Inferior parietal cortex (tissue), 1 donor: ENCODE data around the gene PCGF1.

ENCODE experiments used
- DNase-seq: peaks from one replicate; pipeline ENCODE4 v3.0.0-alpha.2; 2016; ENCODE audit errors: extremely low spot score

PCGF1 gene

DNA sequence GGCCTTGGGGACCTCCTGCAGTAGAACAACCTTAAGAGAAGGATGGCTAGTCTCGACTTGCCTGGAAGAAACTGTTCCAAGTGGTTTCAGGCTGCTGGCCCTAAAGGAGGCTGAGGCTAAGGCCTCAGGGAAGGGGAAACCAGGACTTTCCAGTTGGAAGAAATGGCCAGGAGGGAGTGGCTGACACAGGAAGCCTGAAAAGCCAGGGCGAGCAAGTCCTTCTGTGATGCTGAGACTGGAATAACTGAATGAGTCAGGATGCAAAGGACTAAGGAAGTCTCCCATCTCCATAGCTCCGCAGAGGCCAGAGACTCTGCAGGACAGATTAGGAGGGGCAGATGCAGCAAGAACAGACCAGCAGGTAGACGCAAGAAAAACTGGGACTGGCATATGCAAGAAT, 29.6 kb upstream of the PCGF1 start:
- no peak for DNase-seq

DNA sequence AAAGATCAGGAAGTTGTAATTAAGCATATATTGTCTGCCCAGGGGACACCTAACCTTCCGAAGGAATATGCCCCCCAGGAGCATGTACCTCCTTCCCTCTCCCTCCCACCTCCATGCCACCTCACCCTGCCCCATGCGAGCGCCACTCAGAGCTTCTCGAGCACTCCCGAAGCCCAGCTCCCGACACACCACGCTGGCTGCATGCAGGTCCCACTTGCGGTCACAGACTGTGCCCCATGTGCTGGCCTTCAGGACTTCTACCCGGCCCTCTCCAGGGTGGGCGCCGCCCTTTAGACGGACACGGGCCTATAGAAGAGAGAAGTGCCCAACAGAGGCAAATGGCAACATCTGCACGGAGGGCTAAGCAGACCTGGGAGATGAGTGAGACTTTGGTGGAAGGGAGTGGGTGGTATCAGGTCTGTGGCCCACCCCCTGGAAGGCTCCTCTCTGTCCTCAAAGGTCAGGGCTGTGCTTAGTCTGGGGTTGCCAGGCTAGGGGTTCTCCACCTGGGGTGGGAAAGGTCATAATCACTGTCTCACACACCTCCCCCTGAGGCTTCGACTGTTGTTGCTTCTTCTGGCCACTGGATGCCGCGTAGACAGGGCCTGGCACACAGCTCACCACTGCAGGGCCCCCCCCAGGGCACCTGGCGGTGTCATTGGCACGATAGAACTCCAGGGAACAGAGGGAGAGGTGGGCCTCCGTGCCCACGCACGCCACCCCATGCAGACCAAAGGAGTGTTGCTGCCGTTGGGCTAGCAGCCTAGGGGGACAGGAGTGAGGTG, 28.9 kb upstream of the PCGF1 start:
- DNase-seq = no peak

DNA sequence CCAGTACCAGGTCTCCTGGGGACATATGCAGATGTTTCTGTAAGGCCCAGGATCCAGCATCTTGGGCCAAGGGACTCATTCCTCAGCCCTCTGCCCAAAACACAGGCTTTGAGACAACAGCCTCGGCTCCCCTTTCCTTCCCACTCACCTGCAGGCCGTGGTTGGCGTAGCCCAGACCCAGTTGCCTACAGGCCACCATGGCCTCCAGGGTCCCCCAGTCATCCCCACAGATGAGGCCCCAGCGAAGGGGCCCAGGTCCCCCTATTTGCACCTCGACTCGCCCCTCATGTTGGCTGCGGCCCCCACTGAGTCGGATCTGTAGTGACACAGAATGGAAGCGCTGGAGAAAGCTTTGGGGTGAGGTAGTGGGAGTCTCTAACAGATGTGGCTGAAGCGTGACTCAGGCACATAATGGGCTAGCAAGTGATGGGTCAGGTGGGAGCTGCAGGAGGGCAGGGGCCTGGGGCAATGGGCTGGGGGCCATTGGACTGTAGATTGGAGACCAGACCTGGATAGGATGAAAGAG, 28.0 kb upstream of the PCGF1 start:
- no peak for DNase-seq

DNA sequence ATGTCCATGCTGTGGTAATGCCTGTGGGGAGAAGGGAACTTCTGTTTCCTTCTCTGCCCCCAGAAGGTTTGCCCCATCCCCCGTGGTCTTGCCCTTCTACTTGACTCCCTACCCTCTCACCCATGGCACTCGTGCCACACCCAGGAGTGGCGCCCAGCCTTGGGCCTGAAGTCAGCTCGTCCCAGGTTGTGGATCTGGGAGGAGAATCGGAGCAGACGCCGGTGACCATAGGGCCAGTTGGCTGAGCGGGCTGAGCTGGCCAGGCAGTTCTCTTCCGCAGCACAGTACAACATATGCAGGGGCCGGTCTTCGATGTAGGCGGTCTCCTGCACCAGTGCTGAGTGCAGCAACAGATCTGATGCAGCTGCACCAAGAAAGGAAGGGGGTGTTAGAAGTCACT, 26.9 kb upstream of the PCGF1 start:
- no peak for DNase-seq

DNA sequence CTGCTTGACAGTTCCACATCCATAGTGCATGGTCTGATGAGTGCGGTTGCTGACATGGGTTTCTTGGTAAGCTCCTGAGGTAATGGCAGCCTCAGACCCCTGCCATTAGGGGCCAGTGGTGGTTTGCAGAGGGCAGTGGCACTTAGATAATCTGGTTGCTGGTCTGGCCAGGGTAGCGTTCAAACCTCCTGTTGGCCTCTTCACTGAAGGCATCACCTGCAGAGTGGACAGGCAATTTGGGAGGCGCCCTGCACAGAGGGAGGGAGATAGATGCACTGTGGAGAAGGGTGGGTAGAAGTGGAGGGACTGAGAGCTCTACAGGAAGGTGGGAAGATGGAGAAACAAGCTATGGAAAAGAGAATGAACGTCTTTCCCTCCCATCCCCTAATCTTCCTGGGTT, 26.0 kb upstream of the PCGF1 start:
- DNase-seq = no peak

DNA sequence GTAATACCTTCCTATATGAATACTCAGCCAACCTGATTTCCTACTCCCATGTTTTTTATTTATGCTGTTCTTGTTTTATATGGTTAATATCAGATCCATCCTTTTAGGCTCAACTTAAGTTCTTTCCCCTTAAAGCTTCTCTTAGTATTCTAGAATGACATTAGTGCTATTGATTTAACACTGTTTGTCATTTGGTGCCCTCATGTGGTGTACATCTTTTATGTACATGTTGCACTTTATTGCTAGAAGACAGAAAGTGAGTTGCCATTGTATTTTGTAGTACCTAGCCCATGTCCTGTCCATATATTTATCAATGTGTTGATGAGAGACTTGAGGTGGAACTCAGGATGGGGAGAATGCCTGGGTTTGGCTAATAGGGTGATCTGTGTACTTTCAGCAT, 24.7 kb upstream of the PCGF1 start:
- no peak for DNase-seq

DNA sequence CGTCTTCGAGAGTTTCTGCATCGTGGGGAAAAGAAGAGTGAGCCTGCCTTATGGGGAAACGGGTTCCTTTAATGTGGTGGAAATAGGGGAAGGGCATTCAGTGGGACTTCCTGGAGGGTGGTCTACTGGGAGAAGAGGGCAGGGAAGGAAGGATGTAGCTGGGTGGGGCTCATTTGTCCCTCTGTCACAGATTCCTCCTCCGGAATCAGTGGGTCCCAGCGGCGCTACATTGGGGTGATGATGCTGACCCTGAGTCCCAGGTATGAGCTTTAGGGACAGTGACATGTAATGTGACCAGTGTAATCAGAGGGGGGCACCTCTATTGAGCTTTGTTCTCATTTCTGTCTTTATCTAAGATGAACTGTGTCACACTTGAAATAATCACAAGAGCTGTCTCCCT, 24.2 kb upstream of the PCGF1 start:
- DNase-seq = no peak

DNA sequence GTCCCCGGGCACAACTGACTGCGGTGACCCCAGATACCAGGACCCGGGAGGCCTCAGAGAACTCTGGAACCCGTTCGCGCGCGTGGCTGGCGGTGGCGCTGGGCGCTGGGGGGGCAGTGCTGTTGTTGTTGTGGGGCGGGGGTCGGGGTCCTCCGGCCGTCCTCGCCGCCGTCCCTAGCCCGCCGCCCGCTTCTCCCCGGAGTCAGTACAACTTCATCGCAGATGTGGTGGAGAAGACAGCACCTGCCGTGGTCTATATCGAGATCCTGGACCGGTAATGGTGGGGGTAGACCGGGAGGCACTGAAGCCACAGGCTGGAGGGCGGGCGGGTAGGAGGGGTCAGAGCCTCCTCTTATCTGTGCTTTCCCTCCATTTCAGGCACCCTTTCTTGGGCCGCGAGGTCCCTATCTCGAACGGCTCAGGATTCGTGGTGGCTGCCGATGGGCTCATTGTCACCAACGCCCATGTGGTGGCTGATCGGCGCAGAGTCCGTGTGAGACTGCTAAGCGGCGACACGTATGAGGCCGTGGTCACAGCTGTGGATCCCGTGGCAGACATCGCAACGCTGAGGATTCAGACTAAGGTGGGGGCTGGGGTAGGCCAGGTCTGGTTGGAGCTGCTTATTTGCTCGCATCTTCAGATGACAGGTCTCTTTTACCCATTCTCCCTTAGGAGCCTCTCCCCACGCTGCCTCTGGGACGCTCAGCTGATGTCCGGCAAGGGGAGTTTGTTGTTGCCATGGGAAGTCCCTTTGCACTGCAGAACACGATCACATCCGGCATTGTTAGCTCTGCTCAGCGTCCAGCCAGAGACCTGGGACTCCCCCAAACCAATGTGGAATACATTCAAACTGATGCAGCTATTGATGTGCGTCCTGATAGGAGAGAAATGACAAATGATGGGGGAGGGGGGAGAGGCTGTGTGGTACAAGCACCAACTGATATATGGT, 23.0 kb upstream of the PCGF1 start:
- DNase-seq = peak; percentile 59

DNA sequence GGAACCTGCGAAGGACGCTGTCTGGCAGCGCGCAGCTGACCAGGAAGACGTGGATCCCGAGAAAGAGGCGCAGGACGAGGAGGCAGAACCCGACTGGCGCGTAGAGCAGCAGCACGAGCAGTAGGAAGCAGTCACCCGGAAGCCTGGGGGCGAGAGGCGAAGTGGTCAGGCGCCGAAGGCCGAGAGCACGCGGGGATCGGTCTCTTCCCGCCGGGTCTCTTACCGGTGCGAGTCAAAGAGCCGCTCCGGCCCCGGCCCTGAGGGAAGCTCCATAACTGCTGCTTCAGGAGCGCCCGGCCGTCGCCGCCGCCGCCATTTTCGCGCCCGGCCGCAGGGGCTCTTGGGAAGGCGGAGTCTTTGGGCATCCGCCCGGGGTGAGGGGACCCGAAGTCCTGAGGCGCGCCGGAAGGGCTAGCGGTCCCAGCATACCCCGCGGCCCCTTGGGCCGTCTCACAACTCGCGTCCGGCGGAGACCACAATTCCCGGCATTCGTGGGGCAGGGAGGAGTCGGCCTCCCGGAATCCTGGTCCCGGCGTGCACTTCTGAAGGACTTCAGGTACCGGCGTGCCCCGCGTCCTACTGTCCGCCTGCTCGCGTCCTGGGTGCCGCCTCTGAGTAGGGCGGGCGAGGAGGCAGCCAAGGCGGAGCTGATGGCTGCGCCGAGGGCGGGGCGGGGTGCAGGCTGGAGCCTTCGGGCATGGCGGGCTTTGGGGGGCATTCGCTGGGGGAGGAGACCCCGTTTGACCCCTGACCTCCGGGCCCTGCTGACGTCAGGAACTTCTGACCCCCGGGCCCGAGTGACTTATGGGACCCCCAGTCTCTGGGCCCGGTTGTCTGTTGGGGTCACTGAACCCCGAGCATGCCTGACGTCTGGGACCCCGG, 22.1 kb upstream of the PCGF1 start, which contains the start of the genes AUP1 and HTRA2:
Gene AUP1 (minus strand): TSS at position 350 of the 882 bp plus-strand sequence. CDS start 77 bp downstream, at position 273.
Gene HTRA2 (plus strand): TSS at position 577 of the 882 bp plus-strand sequence. CDS start 74 bp downstream, at position 651.
- peak; percentile 98 for DNase-seq

DNA sequence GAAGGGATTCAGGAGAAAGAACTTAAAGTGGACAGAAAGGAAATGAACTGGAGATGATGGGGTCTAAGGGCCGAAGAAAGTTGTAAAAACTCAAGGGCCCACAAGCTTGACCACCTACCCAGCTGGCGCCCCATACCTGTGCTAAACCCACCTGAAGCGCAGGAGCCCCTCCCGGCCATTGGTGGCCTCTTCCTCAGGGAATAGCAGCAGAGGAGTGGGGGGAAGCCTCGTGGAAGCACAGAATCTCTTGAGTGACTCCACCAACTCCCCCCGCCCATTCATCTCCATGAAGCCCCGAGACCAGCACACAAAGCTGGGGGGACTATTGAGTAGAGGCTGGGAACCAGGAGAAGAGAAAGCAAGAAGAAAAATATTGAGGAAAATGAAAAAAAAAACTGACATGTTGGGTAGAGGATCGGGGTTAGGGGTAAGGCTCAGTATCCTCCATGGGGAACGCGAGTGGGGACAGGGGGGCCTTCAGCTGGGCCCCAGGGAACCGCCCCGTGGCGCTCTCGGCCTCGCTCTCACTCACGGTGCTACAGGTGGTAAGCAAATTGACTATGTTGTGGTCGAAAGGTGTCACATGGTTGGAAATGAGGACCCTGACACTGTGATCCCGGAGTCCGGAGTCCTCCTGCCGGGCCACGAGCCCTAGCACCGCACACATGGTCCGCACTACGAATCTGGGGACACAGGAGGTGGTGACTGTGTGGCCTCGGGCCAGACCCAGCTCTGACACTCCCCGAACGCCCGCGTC, 21.3 kb upstream of the PCGF1 start:
- no peak for DNase-seq

DNA sequence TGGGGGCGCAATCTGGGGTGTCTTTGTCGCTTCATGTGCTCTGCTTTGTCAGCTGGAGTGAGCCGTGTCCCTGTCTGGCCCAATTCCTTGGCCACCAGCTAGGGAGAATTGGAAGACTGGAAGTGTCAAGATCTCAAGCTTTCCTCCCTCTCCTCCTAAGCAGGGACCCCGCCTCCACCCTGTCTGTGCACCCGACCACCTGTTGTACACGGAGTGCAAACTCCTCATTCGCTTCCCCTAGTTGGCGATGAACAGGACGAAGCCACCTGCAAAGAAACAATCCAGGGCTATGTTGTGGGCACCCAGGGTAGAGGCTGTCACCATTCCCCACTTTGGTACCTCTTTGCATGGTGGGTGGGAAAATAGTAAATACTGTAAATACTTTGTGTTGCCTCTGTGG, 20.2 kb upstream of the PCGF1 start:
- no peak for DNase-seq

DNA sequence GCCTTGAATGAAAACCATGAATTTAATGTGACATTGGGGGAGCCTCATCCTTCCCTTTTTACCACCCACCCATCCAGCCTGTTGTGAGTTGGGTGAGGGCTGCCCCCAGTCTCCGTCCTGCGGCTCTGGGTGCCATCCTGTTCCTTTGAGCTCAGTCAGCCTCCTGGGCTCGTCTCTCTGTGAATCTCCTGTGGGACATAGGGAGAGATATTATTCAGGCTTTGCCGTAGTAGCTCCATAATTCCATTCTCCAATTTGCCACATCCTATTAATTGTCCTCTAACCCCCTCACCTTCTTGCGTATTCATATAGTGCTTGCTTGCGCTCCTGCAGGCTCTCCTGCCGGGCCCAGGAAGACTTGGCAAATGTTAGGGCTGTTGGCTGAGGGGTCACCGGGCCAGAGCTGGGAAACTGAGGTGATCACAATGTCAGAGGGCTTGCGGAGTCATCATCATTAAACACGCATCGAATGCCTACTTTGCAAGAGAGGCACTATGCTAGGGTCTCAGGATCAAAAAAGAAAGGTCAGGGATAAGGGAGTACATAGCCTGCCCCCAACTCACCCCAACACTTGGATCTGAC, 19.2 kb upstream of the PCGF1 start:
- DNase-seq = no peak

DNA sequence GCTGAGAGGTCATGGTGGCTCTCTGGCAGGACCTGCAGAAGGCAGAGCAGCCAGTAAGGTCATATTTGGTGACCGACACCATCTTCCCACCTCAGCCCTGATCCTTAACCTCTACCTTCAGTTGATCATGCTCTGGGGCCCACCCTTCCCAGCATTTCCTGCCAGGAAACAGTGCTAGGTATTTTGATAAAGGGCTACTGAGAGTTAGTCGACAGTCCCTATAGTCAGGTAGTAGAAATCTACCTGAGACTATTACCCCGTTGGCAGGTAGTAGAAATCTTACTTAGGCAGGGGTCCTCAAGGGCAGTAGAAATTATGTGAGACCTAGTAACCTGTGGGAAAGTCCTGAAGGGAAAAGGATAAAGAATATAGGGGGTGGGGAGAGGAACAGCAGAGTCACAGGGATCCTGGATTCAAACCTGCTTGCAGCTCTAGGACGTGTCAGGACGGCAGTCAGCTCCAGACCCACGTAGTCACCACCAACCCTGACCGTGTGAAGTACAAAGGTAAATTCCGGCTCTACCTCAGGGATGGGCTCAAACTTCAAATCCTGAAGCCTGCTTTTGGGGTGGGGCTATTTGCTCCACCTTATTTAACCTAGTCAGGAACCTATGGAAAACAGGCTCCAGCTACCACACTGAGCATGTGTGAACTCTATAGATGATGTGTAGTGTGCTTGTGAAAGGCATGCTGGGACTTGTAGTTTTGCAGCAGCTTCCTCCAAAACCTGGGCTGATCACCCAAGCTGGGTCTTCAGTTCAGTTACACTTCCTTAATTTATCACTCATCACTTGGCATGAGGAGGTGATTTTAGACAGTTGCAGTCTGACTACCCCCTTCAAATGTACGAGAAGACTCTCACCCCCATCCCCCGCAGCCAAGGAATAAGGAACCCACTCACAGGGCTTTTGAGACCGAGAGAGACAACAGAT, 18.5 kb upstream of the PCGF1 start, which contains the start of gene DQX1:
Gene DQX1 (minus strand): TSS at position 515 of the 932 bp plus-strand sequence. CDS start 502 bp downstream, at position 13.
- no peak for DNase-seq

DNA sequence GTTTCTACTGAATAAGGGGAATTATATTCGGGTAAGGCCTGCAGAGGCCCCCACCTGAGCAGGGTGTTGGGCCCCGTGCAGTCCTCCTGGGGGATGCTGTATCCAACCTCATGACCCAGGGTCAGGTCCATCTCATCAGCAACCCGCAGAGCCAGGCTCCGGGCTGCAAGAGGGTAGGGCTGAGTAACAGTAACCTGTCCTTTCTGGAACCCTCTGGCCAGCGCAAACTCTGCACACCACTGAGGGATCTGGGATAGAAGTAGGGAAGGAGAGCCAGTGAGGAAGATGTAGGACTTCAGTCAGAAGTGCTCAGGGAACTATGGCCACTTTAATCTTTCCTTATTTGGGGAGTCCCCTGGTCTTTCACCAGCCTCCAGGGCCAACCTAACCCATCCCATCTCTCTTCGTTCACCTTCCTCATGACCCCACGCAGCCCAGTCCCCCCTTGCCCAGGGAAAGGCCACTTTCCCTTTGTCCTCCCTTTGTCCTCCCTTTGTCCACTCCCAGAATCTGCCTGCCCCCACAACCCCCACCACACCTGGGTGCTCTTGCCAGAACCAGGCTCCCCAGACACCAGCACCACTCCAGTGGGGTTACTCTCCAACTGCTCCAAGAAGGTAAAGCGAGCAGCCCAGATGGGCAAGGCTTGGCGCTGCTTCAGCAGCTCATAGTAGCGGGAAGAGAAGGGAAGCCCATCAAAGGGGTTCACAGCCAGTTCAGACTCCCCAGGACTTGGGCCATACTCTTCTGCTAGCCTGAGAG, 17.6 kb upstream of the PCGF1 start:
- DNase-seq = no peak

DNA sequence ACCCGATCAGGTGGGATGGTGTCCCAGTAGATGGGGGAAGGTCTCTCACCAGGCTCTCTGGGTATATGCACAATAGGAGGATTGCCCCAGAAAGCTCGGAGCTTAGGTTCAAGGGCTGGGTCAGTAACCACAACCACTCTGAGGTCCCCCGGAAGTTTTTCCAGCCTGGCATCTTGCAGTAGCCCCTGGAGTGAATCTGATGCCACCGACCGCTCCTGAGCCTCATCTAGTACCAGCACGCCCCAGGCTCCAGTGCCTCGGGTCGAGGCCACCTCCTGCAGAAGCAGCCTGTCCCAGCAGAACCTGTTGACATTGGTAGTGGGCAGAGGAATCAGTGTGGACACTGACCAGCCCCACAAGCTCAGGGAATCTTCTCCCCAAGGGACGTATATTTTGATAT, 16.5 kb upstream of the PCGF1 start:
- DNase-seq = no peak

DNA sequence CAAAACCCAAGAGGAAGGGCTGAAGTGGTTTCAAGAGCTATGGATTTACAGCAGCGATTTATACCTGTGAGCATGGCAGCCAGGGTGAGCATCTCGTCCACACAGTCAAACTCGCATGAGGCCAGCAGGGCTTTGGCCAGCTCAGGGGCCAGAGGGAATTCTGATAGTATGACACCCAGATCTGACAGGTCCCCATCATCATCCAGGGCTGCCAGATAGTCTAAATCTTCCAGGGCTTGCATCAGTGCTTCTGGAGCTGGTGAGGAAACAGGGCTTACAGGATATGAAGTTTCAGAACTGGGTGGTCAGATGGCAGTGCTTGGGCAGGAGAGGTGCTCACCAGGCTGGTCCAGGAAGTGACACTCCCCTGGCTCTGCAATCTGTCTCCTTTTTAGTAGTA, 15.0 kb upstream of the PCGF1 start:
- DNase-seq = no peak

DNA sequence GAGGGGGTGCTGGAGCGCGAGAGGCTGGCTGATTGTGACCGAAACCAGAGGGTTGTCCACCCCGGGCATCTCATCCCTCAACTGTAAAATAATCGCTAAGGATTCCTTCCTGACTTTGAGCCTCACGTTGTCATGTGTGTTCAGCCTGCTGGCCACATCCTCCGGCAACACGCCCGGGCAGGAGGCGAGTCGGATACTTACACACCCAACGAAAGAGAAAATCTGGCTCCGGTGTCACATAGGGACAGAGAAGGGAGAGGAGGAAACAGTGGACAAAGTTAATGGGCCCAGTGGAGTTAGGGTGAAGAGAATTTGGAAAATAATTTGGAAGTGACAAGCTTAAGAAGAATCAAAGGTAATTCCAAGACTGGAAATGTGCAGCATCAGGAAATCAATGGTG, 9.2 kb upstream of the PCGF1 start:
- DNase-seq = no peak

DNA sequence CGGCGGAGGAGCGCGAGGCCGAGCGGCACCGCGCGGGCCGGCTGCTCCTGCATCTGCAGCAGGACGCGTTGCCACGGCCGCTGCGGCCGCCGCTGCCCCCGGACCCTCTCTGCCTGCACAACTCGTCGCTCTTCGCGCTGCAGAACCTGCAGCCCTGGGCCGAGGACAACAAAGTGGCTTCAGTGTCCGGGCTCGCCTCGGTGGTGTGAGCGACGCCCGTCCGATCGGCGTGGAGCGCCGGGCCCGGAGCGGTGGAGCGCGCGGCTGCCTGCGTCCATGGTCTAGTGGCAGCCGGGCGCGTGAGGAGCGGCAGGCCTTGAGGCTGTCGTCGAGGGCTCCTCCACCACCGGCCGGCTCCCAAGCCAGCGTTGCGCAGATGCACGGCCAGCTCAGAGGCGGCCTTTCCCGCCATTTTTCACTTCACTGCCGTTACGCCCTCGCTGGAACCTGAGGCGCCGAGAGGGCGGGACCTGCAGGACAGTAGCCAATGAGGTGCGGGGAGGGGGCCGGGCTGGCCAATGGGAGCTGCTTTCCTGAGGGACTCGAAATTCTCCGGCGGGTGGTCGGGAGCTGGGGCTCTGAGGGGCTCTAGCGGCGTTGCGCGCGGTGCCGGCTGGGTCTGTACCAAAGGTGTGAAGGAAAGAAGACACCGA, 8.6 kb upstream of the PCGF1 start:
- DNase-seq = no peak
